Measurements from ENCODE around the gene NCKIPSD.

DNA sequence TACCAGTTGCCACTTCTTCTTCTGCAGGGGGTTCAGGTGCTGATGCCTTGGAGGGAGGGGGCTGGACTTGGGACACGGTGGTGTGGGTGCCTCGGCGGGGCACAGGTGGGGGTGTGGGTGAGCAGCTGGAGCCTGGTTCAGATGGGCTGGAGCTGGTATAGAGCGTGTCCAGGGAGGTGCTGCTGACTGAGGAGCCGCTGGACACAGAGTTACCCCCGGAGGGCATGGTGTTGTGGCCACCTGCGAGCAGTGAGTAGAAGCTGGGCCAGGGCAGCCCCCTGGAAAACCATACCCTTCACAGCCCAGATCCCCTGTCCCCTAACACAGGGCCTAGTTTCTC lies 4.2 kb downstream of the NCKIPSD start:
- TF ChIP-seq, protein P1, sequence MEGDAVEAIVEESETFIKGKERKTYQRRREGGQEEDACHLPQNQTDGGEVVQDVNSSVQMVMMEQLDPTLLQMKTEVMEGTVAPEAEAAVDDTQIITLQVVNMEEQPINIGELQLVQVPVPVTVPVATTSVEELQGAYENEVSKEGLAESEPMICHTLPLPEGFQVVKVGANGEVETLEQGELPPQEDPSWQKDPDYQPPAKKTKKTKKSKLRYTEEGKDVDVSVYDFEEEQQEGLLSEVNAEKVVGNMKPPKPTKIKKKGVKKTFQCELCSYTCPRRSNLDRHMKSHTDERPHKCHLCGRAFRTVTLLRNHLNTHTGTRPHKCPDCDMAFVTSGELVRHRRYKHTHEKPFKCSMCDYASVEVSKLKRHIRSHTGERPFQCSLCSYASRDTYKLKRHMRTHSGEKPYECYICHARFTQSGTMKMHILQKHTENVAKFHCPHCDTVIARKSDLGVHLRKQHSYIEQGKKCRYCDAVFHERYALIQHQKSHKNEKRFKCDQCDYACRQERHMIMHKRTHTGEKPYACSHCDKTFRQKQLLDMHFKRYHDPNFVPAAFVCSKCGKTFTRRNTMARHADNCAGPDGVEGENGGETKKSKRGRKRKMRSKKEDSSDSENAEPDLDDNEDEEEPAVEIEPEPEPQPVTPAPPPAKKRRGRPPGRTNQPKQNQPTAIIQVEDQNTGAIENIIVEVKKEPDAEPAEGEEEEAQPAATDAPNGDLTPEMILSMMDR (IDR thresholded peaks at IDR 0.05): no peak
- TF ChIP-seq POLR2A (IDR thresholded peaks at IDR 0.05): no peak

Data from tibial nerve (tissue), 3 donors.